Tibial nerve (tissue), 4 donors: ENCODE measurements around the gene EBNA1BP2.
"Not testable (repeated sequence)": the region's sequence is repeated elsewhere in the genome, so short reads cannot be mapped to it uniquely, and the experiment has no call there.

ENCODE experiments used
- EP300 ChIP-seq, 2 donors: sonication (generic); formaldehyde crosslinking; IDR thresholded peaks; one replicate each; pipeline ENCODE4 v1.6.1; 2017; ENCODE audit warnings: antibody characterized with exemption in 2 of 2, mild to moderate bottlenecking in 1 of 2
- POLR2A ChIP-seq, 2 donors: fragments of 450-650 bp; IDR thresholded peaks; one replicate each; pipeline ENCODE4 v1.6.1; 2017; ENCODE audit warnings: antibody characterized with exemption in 2 of 2, mild to moderate bottlenecking in 2 of 2, moderate library complexity in 2 of 2
- TF ChIP-seq, protein P1 (sequence below), 5 experiments: fragments of 200-600 bp in 3 of 5; fragments of 450-650 bp in 2 of 5; sonication (generic) in 3 of 5; IDR thresholded peaks; one replicate each; pipeline ENCODE4 v1.5.1; 2016 to 2019; ENCODE audit warnings: antibody characterized with exemption in 5 of 5, mild to moderate bottlenecking in 3 of 5, moderate library complexity in 2 of 5

DNA sequence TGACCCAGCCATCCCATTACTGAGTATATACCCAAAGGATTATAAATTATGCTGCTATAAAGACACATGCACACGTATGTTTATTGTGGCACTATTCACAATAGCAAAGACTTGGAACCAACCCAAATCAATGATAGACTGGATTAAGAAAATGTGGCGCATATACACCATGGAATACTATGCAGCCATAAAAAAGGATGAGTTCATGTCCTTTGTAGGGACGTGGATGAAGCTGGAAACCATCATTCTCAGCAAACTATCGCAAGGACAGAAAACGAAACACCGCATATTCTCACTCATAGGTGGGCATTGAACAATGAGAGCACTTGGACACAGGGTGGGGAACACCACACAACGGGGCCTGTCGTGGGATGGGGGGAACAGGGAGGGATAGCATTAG, 36.2 kb upstream of the EBNA1BP2 start:
- TF ChIP-seq, protein P1, sequence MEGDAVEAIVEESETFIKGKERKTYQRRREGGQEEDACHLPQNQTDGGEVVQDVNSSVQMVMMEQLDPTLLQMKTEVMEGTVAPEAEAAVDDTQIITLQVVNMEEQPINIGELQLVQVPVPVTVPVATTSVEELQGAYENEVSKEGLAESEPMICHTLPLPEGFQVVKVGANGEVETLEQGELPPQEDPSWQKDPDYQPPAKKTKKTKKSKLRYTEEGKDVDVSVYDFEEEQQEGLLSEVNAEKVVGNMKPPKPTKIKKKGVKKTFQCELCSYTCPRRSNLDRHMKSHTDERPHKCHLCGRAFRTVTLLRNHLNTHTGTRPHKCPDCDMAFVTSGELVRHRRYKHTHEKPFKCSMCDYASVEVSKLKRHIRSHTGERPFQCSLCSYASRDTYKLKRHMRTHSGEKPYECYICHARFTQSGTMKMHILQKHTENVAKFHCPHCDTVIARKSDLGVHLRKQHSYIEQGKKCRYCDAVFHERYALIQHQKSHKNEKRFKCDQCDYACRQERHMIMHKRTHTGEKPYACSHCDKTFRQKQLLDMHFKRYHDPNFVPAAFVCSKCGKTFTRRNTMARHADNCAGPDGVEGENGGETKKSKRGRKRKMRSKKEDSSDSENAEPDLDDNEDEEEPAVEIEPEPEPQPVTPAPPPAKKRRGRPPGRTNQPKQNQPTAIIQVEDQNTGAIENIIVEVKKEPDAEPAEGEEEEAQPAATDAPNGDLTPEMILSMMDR (IDR thresholded peaks at IDR 0.05) = not testable (repeated sequence)
- not testable (repeated sequence) for TF ChIP-seq POLR2A, EP300 (IDR thresholded peaks at IDR 0.05)
